ENCODE measurements around the gene AADACL4.

DNA sequence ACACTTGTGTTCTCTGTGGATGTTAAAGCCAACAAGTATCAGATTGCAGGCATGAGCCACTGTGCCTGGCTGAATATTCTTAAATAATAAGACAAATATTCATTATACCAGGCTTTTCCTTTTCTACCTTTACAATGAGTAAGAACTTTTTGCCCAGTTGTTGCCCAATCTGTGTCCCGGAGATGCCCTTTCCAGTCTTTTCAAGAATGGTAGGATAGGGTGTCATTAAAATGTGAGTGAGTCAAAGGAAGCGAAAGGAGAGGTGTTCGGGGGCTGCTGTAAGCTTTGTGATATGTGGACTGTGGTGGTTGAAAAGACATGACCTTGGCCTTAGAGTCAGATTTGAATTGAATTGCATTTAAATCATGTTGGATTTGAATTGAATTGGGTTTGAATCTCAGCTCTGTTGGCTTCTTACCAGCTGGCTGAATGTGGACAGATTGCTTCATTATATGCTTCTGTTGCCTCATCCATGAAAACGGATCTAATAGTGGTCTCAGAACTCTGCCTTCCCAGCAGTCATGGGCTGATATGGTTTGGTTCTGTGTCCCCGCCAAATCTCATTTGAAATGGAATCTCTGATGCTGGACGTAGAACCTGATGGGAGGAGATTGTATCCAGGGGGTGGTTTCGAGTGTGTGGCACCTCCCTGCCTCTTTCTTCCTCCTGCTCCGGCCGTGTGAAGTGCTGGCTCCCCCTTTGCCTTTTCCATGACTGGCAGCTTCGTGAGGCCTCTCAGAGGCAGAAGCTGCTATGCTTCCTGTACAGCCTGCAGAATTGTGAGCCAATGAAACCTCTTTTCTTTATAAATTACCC, 49.3 kb downstream of the AADACL4 start:
- TF ChIP-seq, protein P1, sequence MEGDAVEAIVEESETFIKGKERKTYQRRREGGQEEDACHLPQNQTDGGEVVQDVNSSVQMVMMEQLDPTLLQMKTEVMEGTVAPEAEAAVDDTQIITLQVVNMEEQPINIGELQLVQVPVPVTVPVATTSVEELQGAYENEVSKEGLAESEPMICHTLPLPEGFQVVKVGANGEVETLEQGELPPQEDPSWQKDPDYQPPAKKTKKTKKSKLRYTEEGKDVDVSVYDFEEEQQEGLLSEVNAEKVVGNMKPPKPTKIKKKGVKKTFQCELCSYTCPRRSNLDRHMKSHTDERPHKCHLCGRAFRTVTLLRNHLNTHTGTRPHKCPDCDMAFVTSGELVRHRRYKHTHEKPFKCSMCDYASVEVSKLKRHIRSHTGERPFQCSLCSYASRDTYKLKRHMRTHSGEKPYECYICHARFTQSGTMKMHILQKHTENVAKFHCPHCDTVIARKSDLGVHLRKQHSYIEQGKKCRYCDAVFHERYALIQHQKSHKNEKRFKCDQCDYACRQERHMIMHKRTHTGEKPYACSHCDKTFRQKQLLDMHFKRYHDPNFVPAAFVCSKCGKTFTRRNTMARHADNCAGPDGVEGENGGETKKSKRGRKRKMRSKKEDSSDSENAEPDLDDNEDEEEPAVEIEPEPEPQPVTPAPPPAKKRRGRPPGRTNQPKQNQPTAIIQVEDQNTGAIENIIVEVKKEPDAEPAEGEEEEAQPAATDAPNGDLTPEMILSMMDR (IDR thresholded peaks at IDR 0.05; ENCODE audit: low read depth, low read length, poor library complexity, severe bottlenecking), result no peak
- TF ChIP-seq EZH2phosphoT487 (IDR thresholded peaks at IDR 0.05; ENCODE audit: borderline replicate concordance, low read length), result no peak
